ENCODE measurements around the gene CTNNA3. TPM values are rescaled to one million over a fixed set of nuclear protein-coding genes. Genes with fewer than 3 reads are reported as not detected.

Gene CTNNA3
- total and polyA plus RNA-seq, 2 donors (not counting 3 experiments of a cell fraction or from before 2014, with no cell fraction given) = not detected

GRCh38 chr10:67622984-67623383 is 73.0 kb downstream of the CTNNA3 start:
- peaks cover 0 to 6% of the 10 kb centered on the region in 2 experiments for H3K27me3 ChIP-seq (ENCODE audit: control insufficient read depth in 2 of 2, insufficient read depth in 2 of 2, low read length in 2 of 2)
- H3K4me3 ChIP-seq (replicated peaks in 1 of 3; ENCODE audit: insufficient read depth in 1 of 3, low read depth in 1 of 3, low read length in 3 of 3) = no peak overlapping the region
- no peaks in the 10 kb centered on the region for H3K79me2 ChIP-seq (ENCODE audit: control insufficient read depth, insufficient read depth, low read length)
- TF ChIP-seq FOS (IDR thresholded peaks at IDR 0.05; ENCODE audit: borderline replicate concordance, insufficient read depth, low read length) = no peak
- no peak for TF ChIP-seq CTCF (IDR thresholded peaks at IDR 0.05; ENCODE audit: extremely low read depth in 1 of 2, insufficient read depth in 1 of 2, low read depth in 1 of 2, low read length in 2 of 2)
- no peak for TF ChIP-seq EZH2 (IDR thresholded peaks at IDR 0.05; ENCODE audit: borderline replicate concordance, low read depth, low read length, severe bottlenecking)
- TF ChIP-seq JUN (IDR thresholded peaks at IDR 0.05; ENCODE audit: borderline replicate concordance, insufficient read depth, insufficient read length, low read depth) = no peak
- TF ChIP-seq MYC (IDR thresholded peaks at IDR 0.05; ENCODE audit: low read depth, low read length) = no peak
- no peak for TF ChIP-seq POLR2A (IDR thresholded peaks at IDR 0.05; ENCODE audit: low read depth, low read length)
- TF ChIP-seq MAX (IDR thresholded peaks at IDR 0.05; ENCODE audit: insufficient read depth, insufficient read length) = no peak
- TF ChIP-seq GATA2 (IDR thresholded peaks at IDR 0.05; ENCODE audit: insufficient read depth, insufficient read length, low read depth, low read length) = no peak
- no peak for TF ChIP-seq POLR2AphosphoS5 (IDR thresholded peaks at IDR 0.05; ENCODE audit: insufficient read depth, low read depth, low read length)
- no peak overlapping the region for H3K9ac ChIP-seq (replicated peaks; ENCODE audit: extremely low read depth, insufficient read depth, low read length)
- ChIA-PET POLR2A (no interaction called here), CTCF (no interaction called here)
- H3K9me3 ChIP-seq (replicated peaks; ENCODE audit: control insufficient read depth, insufficient read depth, low read length) = no peaks in the 10 kb centered on the region
- DNase-seq (ENCODE audit: low read depth, low spot score) (no peak), FAIRE-seq (no peak)
- no peak overlapping the region for H3K4me2 ChIP-seq (ENCODE audit: insufficient read depth, low read length)
- H2AFZ ChIP-seq (ENCODE audit: low read depth, low read length) = no peak overlapping the region
- H3K27ac ChIP-seq (ENCODE audit: insufficient read depth, low read depth, low read length) = no peak overlapping the region
- H3K36me3 ChIP-seq (ENCODE audit: control insufficient read depth in 2 of 2, extremely low read depth in 1 of 2, insufficient read depth in 2 of 2, low read length in 2 of 2) = no peaks in the 10 kb centered on the region
- intact Hi-C loops (cut with micrococcal nuclease) (no loop called here), dilution Hi-C loops (cut with MboI; ENCODE audit: extremely low pct_ligation_motif_present, low sequenced_read_pairs) (no loop called here)
- H3K9me1 ChIP-seq (replicated peaks; ENCODE audit: control insufficient read depth, extremely low read depth, insufficient read depth, low read length) = no peaks in the 10 kb centered on the region
- no peaks in the 10 kb centered on the region for H3K4me1 ChIP-seq (ENCODE audit: control insufficient read depth, extremely low read depth, insufficient read depth, low read length)
- no TSS peak for BruUV-seq (replicated peaks)
- no peaks in the 10 kb centered on the region for H4K20me1 ChIP-seq (replicated peaks; ENCODE audit: control insufficient read depth, extremely low read depth, insufficient read depth, low read length)
